Measurements from ENCODE around the gene C11orf16.

DNA sequence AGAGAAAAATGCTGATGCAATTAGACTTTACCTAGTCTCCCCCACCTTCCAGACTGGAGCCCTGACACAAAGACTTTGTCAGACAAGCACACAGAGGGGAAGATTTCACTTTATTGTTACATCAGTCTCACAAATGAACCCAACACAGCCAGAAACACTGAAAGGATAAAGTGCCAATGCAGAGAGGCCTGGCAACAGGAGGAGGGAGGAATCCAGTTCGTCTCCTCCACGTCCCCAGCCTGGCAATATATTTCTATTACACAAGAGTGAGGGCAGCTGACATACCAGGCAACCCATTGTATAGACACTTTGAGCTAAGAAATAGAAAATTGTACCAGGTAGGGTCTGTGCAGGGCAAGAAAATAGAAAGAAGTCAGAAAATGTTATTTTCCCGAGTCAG lies 47.7 kb upstream of the C11orf16 start:
- TF ChIP-seq, protein P1, sequence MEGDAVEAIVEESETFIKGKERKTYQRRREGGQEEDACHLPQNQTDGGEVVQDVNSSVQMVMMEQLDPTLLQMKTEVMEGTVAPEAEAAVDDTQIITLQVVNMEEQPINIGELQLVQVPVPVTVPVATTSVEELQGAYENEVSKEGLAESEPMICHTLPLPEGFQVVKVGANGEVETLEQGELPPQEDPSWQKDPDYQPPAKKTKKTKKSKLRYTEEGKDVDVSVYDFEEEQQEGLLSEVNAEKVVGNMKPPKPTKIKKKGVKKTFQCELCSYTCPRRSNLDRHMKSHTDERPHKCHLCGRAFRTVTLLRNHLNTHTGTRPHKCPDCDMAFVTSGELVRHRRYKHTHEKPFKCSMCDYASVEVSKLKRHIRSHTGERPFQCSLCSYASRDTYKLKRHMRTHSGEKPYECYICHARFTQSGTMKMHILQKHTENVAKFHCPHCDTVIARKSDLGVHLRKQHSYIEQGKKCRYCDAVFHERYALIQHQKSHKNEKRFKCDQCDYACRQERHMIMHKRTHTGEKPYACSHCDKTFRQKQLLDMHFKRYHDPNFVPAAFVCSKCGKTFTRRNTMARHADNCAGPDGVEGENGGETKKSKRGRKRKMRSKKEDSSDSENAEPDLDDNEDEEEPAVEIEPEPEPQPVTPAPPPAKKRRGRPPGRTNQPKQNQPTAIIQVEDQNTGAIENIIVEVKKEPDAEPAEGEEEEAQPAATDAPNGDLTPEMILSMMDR (IDR thresholded peaks at IDR 0.05; ENCODE audit: low read depth, low read length, poor library complexity, severe bottlenecking), result no peak
- no peak for TF ChIP-seq EZH2phosphoT487 (IDR thresholded peaks at IDR 0.05; ENCODE audit: borderline replicate concordance, low read length)
